HEK293 (cell line): ENCODE measurements around the gene IRX6.

ENCODE experiments used
- CTCF ChIA-PET: fragments of 350-600 bp; formaldehyde crosslinking; extraction: SDS; loops from one replicate; lab custom pipeline; 2021; ENCODE audit warnings: antibody characterized with exemption; lab: Yijun Ruan, JAX
- POLR2A ChIA-PET: fragments of 300-600 bp; formaldehyde crosslinking; extraction: SDS; loops from one replicate; lab custom pipeline; 2020; ENCODE audit warnings: antibody characterized with exemption, inconsistent platforms; lab: Yijun Ruan, JAX
- H3K27ac ChIP-seq: fragments of 200-500 bp; sonication (Bioruptor generic); 2 replicates; pipeline ENCODE4 v1.5.1; 2014; ENCODE audit warnings: low read depth, low read length, control low read depth, inconsistent platforms; ENCODE audit errors: extremely low read depth
- H3K36me3 ChIP-seq, 2 experiments: fragments of 200-500 bp in 1 of 2; sonication (Bioruptor generic) in 1 of 2; 1 replicate in 1 of 2; 2 replicates in 1 of 2; pipeline ENCODE4 v1.5.1; 2014 to 2017; ENCODE audit warnings: inconsistent platforms in 2 of 2, low read length in 2 of 2; ENCODE audit not compliant: control insufficient read depth in 2 of 2, insufficient read depth in 1 of 2
- H3K4me1 ChIP-seq: fragments of 200-500 bp; sonication (Bioruptor generic); 2 replicates; pipeline ENCODE4 v1.5.1; 2014; ENCODE audit warnings: mild to moderate bottlenecking, low read length, inconsistent platforms; ENCODE audit not compliant: control insufficient read depth, insufficient read depth
- H3K4me3 ChIP-seq: 2 replicates; pipeline ENCODE4 v1.5.1; 2011; ENCODE audit warnings: low read depth, mild to moderate bottlenecking, control low read depth, low read length, moderate library complexity
- H3K9me3 ChIP-seq: fragments of 200-500 bp; sonication (Bioruptor generic); 2 replicates; pipeline ENCODE4 v1.5.1; 2014; ENCODE audit warnings: low read depth, low read length, inconsistent platforms; ENCODE audit not compliant: control insufficient read depth, insufficient read depth
- SCRT1 ChIP-seq: fragments of 450-650 bp; formaldehyde crosslinking; IDR thresholded peaks from 2 replicates; pipeline ENCODE4 v1.5.1; 2016; ENCODE audit warnings: missing biosample characterization, missing genetic modification characterization, borderline replicate concordance
- SCRT2 ChIP-seq: fragments of 450-650 bp; formaldehyde crosslinking; IDR thresholded peaks from 2 replicates; pipeline ENCODE4 v1.5.1; 2016; ENCODE audit warnings: missing biosample characterization, missing genetic modification characterization
- ZBTB20 ChIP-seq: fragments of 450-650 bp; formaldehyde crosslinking; IDR thresholded peaks from 2 replicates; pipeline ENCODE4 v1.5.1; 2016; ENCODE audit warnings: missing biosample characterization, missing genetic modification characterization
- ZFP41 ChIP-seq: fragments of 450-650 bp; formaldehyde crosslinking; IDR thresholded peaks from 2 replicates; pipeline ENCODE4 v1.5.1; 2016; ENCODE audit warnings: missing biosample characterization, missing genetic modification characterization, borderline replicate concordance
- ZNF138 ChIP-seq: fragments of 450-650 bp; formaldehyde crosslinking; IDR thresholded peaks from 2 replicates; pipeline ENCODE4 v1.5.1; 2016; ENCODE audit warnings: missing biosample characterization, missing genetic modification characterization, borderline replicate concordance
- ZNF146 ChIP-seq: fragments of 450-650 bp; formaldehyde crosslinking; IDR thresholded peaks from 2 replicates; pipeline ENCODE4 v1.5.1; 2016; ENCODE audit warnings: missing biosample characterization, missing genetic modification characterization
- ZNF157 ChIP-seq: fragments of 450-650 bp; formaldehyde crosslinking; IDR thresholded peaks from 2 replicates; pipeline ENCODE4 v1.5.1; 2016; ENCODE audit warnings: missing biosample characterization, missing genetic modification characterization
- ZNF302 ChIP-seq: fragments of 450-650 bp; formaldehyde crosslinking; IDR thresholded peaks from 2 replicates; pipeline ENCODE4 v1.5.1; 2016; ENCODE audit warnings: missing biosample characterization, missing genetic modification characterization, low read depth
- ZNF311 ChIP-seq: fragments of 450-650 bp; formaldehyde crosslinking; IDR thresholded peaks from 2 replicates; pipeline ENCODE4 v1.5.1; 2017; ENCODE audit warnings: missing biosample characterization, missing genetic modification characterization, borderline replicate concordance
- ZNF501 ChIP-seq: fragments of 450-650 bp; formaldehyde crosslinking; IDR thresholded peaks from 2 replicates; pipeline ENCODE4 v1.5.1; 2016; ENCODE audit warnings: missing biosample characterization, missing genetic modification characterization
- ZNF530 ChIP-seq: fragments of 450-650 bp; formaldehyde crosslinking; IDR thresholded peaks from 2 replicates; pipeline ENCODE4 v1.5.1; 2016; ENCODE audit warnings: low read depth, missing biosample characterization, missing genetic modification characterization
- ZNF555 ChIP-seq: fragments of 450-650 bp; formaldehyde crosslinking; conservative IDR thresholded peaks from 2 replicates; pipeline ENCODE4 v1.5.1; 2017; ENCODE audit warnings: missing biosample characterization, mild to moderate bottlenecking, missing genetic modification characterization, inconsistent platforms
- ZNF600 ChIP-seq: fragments of 450-650 bp; formaldehyde crosslinking; IDR thresholded peaks from 2 replicates; pipeline ENCODE4 v1.5.1; 2016; ENCODE audit warnings: missing biosample characterization, missing genetic modification characterization
- ZXDB ChIP-seq: fragments of 450-650 bp; formaldehyde crosslinking; IDR thresholded peaks from 2 replicates; pipeline ENCODE4 v1.5.1; 2016; ENCODE audit warnings: missing biosample characterization, missing genetic modification characterization
- TF ChIP-seq, protein P1 (sequence below): fragments of 450-650 bp; formaldehyde crosslinking; IDR thresholded peaks from 2 replicates; pipeline ENCODE4 v1.5.1; 2016; ENCODE audit warnings: missing biosample characterization, missing genetic modification characterization, borderline replicate concordance
- TF ChIP-seq, protein P2 (sequence below): fragments of 450-650 bp; formaldehyde crosslinking; IDR thresholded peaks from 2 replicates; pipeline ENCODE4 v1.5.1; 2016; ENCODE audit warnings: missing biosample characterization, missing genetic modification characterization
- TF ChIP-seq, protein P3 (sequence below): sonication (generic); formaldehyde crosslinking; IDR thresholded peaks from 2 replicates; pipeline ENCODE4 v1.8.1; 2022; ENCODE audit warnings: mild to moderate bottlenecking, moderate library complexity, missing genetic modification reagents
- TF ChIP-seq, protein P4 (sequence below): fragments of 450-650 bp; formaldehyde crosslinking; IDR thresholded peaks from 2 replicates; pipeline ENCODE4 v1.5.1; 2016; ENCODE audit warnings: missing biosample characterization, missing genetic modification characterization, borderline replicate concordance
- TF ChIP-seq, protein P5 (sequence below): fragments of 450-650 bp; formaldehyde crosslinking; IDR thresholded peaks from 2 replicates; pipeline ENCODE4 v1.5.1; 2016; ENCODE audit warnings: missing biosample characterization, missing genetic modification characterization
- TF ChIP-seq, protein P6 (sequence below): fragments of 450-650 bp; formaldehyde crosslinking; IDR thresholded peaks from 2 replicates; pipeline ENCODE4 v1.5.1; 2016; ENCODE audit warnings: missing biosample characterization, missing genetic modification characterization
- TF ChIP-seq, protein P7 (sequence below): fragments of 450-650 bp; formaldehyde crosslinking; IDR thresholded peaks from 2 replicates; pipeline ENCODE4; 2016; ENCODE audit warnings: missing biosample characterization, missing genetic modification characterization

Gene IRX6

DNA sequence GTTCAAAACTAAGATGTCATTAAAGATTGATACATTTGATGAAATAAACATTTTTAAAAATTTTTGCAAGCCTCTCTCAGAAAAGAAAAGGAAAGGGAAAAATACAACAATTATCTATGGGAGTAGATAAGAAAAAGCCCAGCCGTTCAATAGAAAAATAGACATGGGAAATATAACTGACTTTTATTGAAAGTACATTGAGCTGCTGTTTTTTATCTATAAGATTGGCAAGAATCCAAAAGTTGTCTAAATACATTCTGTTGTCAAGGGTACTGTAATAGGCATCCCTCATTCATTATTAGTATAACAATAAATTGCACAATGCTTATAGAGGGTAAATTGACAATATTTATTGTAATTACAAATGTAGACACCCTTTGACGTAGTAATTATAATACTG lies 38.4 kb upstream of the IRX6 start:
- Histone ChIP-seq H3K9me3 (no peaks in the 10 kb centered on the region), H3K4me3 (no peak overlapping the region), H3K36me3 (no peaks in the 10 kb centered on the region), H3K27ac (no peak overlapping the region), H3K4me1 (0 out of 2 replicates have a peak, but pooled peaks cover 4% of the 10 kb centered on the region)
- ChIA-PET POLR2A (no interaction called here), CTCF (interaction anchor here (0.6 kb wide), 1 partner anchor 41 kb away, joined by 3 read pairs; no protein-coding TSS in a partner anchor)
- TF ChIP-seq, protein P1, sequence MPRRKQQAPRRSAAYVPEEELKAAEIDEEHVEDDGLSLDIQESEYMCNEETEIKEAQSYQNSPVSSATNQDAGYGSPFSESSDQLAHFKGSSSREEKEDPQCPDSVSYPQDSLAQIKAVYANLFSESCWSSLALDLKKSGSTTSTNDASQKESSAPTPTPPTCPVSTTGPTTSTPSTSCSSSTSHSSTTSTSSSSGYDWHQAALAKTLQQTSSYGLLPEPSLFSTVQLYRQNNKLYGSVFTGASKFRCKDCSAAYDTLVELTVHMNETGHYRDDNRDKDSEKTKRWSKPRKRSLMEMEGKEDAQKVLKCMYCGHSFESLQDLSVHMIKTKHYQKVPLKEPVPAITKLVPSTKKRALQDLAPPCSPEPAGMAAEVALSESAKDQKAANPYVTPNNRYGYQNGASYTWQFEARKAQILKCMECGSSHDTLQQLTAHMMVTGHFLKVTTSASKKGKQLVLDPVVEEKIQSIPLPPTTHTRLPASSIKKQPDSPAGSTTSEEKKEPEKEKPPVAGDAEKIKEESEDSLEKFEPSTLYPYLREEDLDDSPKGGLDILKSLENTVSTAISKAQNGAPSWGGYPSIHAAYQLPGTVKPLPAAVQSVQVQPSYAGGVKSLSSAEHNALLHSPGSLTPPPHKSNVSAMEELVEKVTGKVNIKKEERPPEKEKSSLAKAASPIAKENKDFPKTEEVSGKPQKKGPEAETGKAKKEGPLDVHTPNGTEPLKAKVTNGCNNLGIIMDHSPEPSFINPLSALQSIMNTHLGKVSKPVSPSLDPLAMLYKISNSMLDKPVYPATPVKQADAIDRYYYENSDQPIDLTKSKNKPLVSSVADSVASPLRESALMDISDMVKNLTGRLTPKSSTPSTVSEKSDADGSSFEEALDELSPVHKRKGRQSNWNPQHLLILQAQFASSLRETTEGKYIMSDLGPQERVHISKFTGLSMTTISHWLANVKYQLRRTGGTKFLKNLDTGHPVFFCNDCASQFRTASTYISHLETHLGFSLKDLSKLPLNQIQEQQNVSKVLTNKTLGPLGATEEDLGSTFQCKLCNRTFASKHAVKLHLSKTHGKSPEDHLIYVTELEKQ (tag by site-specific recombination): no peak
- TF ChIP-seq, protein P2, sequence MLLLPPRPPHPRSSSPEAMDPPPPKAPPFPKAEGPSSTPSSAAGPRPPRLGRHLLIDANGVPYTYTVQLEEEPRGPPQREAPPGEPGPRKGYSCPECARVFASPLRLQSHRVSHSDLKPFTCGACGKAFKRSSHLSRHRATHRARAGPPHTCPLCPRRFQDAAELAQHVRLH: no peak
- TF ChIP-seq ZBTB20 (tag by site-specific recombination): no peak
- no peak for TF ChIP-seq ZNF311 (tag by site-specific recombination)
- no peak for TF ChIP-seq ZNF138 (tag by site-specific recombination)
- no peak for TF ChIP-seq ZNF302 (tag by site-specific recombination)
- TF ChIP-seq, protein P3, sequence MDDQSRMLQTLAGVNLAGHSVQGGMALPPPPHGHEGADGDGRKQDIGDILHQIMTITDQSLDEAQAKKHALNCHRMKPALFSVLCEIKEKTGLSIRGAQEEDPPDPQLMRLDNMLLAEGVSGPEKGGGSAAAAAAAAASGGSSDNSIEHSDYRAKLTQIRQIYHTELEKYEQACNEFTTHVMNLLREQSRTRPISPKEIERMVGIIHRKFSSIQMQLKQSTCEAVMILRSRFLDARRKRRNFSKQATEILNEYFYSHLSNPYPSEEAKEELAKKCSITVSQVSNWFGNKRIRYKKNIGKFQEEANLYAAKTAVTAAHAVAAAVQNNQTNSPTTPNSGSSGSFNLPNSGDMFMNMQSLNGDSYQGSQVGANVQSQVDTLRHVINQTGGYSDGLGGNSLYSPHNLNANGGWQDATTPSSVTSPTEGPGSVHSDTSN (CRISPR knock-in tag): no peak
- TF ChIP-seq ZNF530: no peak
- TF ChIP-seq, protein P4, sequence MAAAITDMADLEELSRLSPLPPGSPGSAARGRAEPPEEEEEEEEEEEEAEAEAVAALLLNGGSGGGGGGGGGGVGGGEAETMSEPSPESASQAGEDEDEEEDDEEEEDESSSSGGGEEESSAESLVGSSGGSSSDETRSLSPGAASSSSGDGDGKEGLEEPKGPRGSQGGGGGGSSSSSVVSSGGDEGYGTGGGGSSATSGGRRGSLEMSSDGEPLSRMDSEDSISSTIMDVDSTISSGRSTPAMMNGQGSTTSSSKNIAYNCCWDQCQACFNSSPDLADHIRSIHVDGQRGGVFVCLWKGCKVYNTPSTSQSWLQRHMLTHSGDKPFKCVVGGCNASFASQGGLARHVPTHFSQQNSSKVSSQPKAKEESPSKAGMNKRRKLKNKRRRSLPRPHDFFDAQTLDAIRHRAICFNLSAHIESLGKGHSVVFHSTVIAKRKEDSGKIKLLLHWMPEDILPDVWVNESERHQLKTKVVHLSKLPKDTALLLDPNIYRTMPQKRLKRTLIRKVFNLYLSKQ (tag by site-specific recombination): no peak
- TF ChIP-seq, protein P5, sequence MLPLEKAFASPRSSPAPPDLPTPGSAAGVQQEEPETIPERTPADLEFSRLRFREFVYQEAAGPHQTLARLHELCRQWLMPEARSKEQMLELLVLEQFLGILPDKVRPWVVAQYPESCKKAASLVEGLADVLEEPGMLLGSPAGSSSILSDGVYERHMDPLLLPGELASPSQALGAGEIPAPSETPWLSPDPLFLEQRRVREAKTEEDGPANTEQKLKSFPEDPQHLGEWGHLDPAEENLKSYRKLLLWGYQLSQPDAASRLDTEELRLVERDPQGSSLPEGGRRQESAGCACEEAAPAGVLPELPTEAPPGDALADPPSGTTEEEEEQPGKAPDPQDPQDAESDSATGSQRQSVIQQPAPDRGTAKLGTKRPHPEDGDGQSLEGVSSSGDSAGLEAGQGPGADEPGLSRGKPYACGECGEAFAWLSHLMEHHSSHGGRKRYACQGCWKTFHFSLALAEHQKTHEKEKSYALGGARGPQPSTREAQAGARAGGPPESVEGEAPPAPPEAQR: no peak
- TF ChIP-seq ZNF501 (tag by site-specific recombination): no peak
- TF ChIP-seq ZNF157 (tag by site-specific recombination): no peak
- no peak for TF ChIP-seq ZNF600 (tag by site-specific recombination)
- TF ChIP-seq ZNF146: no peak
- TF ChIP-seq, protein P6, sequence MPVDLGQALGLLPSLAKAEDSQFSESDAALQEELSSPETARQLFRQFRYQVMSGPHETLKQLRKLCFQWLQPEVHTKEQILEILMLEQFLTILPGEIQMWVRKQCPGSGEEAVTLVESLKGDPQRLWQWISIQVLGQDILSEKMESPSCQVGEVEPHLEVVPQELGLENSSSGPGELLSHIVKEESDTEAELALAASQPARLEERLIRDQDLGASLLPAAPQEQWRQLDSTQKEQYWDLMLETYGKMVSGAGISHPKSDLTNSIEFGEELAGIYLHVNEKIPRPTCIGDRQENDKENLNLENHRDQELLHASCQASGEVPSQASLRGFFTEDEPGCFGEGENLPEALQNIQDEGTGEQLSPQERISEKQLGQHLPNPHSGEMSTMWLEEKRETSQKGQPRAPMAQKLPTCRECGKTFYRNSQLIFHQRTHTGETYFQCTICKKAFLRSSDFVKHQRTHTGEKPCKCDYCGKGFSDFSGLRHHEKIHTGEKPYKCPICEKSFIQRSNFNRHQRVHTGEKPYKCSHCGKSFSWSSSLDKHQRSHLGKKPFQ (tag by site-specific recombination): no peak

DNA sequence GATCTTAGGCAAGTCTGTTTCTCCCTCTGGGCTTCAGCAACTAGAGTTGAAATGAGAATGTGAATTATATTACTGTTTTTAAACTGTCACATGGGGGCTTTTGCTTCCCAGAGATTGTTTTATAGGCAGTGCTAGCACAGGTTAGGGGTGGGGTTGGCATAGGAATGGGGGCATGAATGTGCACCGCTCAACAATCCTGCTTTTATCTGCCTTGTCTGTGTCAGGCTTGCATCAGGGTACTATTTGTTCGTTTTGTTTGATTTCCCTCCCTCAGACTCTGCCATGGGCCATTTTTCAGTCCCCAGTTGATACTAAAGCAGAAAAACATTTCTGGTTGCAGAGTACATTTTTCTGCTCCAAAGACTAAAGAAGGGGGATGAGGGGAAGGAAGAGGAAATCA lies 34.6 kb upstream of the IRX6 start:
- ChIA-PET CTCF (interaction anchor here (1.3 kb wide), 1 partner anchor 9 kb away, joined by 8 read pairs; no protein-coding TSS in a partner anchor), POLR2A (no interaction called here)
- Histone ChIP-seq H3K27ac (no peak overlapping the region), H3K36me3 (no peaks in the 10 kb centered on the region), H3K4me1 (0 out of 2 replicates have a peak, but pooled peaks cover 3% of the 10 kb centered on the region), H3K4me3 (no peak overlapping the region), H3K9me3 (no peaks in the 10 kb centered on the region)
- TF ChIP-seq SCRT1 (tag by site-specific recombination) (no peak), ZNF555 (tag by site-specific recombination) (no peak), ZXDB (no peak), SCRT2 (tag by site-specific recombination) (no peak), ZFP41 (tag by site-specific recombination) (no peak), ZNF138 (tag by site-specific recombination) (no peak)
- TF ChIP-seq, protein P7, sequence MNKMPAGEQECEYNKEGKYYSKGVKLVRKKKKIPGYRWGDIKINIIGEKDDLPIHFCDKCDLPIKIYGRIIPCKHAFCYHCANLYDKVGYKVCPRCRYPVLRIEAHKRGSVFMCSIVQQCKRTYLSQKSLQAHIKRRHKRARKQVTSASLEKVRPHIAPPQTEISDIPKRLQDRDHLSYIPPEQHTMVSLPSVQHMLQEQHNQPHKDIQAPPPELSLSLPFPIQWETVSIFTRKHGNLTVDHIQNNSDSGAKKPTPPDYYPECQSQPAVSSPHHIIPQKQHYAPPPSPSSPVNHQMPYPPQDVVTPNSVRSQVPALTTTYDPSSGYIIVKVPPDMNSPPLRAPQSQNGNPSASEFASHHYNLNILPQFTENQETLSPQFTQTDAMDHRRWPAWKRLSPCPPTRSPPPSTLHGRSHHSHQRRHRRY: no peak
